Sigmoid colon (tissue), 4 donors: ENCODE results near the gene STS.

Experiments
- EP300 ChIP-seq, 4 donors: sonication (generic); formaldehyde crosslinking; IDR thresholded peaks; one replicate each; pipeline ENCODE4 v1.6.1; 2017; ENCODE audit warnings: antibody characterized with exemption in 4 of 4
- POLR2A ChIP-seq, 2 donors: fragments of 450-650 bp; IDR thresholded peaks; one replicate each; pipeline ENCODE4 v1.6.1; 2016; ENCODE audit warnings: antibody characterized with exemption in 2 of 2, mild to moderate bottlenecking in 2 of 2, moderate library complexity in 2 of 2
- POLR2AphosphoS5 ChIP-seq, 4 donors: sonication (generic); formaldehyde crosslinking; IDR thresholded peaks; one replicate each; pipeline ENCODE4 v1.6.1; 2017; ENCODE audit warnings: antibody characterized with exemption in 4 of 4
- TF ChIP-seq, protein P1 (sequence below), 4 experiments: fragments of 450-650 bp in 3 of 4; fragments of 200-600 bp in 1 of 4; IDR thresholded peaks; one replicate each; pipeline ENCODE4 v1.5.1; 2016 to 2019; ENCODE audit warnings: antibody characterized with exemption in 4 of 4, mild to moderate bottlenecking in 3 of 4, moderate library complexity in 2 of 4

DNA sequence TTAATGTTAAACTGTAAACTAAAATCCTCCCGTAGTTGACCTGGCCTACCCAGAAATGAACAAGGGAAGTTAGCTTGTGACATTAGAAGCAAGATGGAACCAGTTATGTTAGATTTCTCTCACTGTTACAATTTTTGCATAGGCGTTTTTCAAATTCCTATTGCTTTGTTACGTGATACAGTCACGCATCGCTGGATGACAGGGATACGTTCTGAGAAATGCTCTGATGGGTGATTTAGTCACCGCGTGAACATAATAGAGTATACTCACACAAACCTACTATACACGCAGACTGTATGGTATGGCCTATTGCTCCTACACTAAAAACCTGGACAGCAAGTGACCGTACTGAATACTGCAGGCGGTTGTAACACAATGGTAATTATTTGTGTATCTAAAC, 47.1 kb downstream of the STS start:
- TF ChIP-seq POLR2AphosphoS5 (IDR thresholded peaks at IDR 0.05) (no peak), POLR2A (IDR thresholded peaks at IDR 0.05) (no peak), EP300 (IDR thresholded peaks at IDR 0.05) (no peak)
- TF ChIP-seq, protein P1, sequence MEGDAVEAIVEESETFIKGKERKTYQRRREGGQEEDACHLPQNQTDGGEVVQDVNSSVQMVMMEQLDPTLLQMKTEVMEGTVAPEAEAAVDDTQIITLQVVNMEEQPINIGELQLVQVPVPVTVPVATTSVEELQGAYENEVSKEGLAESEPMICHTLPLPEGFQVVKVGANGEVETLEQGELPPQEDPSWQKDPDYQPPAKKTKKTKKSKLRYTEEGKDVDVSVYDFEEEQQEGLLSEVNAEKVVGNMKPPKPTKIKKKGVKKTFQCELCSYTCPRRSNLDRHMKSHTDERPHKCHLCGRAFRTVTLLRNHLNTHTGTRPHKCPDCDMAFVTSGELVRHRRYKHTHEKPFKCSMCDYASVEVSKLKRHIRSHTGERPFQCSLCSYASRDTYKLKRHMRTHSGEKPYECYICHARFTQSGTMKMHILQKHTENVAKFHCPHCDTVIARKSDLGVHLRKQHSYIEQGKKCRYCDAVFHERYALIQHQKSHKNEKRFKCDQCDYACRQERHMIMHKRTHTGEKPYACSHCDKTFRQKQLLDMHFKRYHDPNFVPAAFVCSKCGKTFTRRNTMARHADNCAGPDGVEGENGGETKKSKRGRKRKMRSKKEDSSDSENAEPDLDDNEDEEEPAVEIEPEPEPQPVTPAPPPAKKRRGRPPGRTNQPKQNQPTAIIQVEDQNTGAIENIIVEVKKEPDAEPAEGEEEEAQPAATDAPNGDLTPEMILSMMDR (IDR thresholded peaks at IDR 0.05), result no peak
